SK-N-SH treated with all-trans-retinoic acid at 6 μM for 48 hours (cell line): ENCODE measurements around the gene MXD4.

ENCODE experiments used
- ATAC-seq: fragments of 200-7000 bp; cut with Tn5 transposase; 3 replicates; pipeline ENCODE4 v1.9.1; 2020; ENCODE audit warnings: mild to moderate bottlenecking, moderate library complexity
- BACH2 ChIP-seq: fragments of 250-450 bp; sonication (Bioruptor Pico); IDR thresholded peaks from 2 replicates; pipeline ENCODE4 v1.9.0; 2021; ENCODE audit warnings: mild to moderate bottlenecking, borderline replicate concordance
- CREB5 ChIP-seq: fragments of 250-450 bp; sonication (Bioruptor Pico); IDR thresholded peaks from 2 replicates; pipeline ENCODE4 v1.5.1; 2020; ENCODE audit warnings: low read depth, mild to moderate bottlenecking, moderate library complexity
- CSDC2 ChIP-seq: fragments of 250-450 bp; sonication (Bioruptor Pico); IDR thresholded peaks from 2 replicates; pipeline ENCODE4 v1.5.0; 2020; ENCODE audit warnings: mild to moderate bottlenecking, moderate library complexity
- CSRNP3 ChIP-seq: fragments of 250-450 bp; sonication (Bioruptor Pico); IDR thresholded peaks from 2 replicates; pipeline ENCODE4 v1.5.1; 2021; ENCODE audit warnings: mild to moderate bottlenecking, moderate library complexity
- ESRRG ChIP-seq: fragments of 250-450 bp; sonication (Bioruptor Pico); IDR thresholded peaks from 2 replicates; pipeline ENCODE4 v1.6.1; 2021; ENCODE audit warnings: mild to moderate bottlenecking
- GLIS3 ChIP-seq: fragments of 250-450 bp; sonication (Bioruptor Pico); IDR thresholded peaks from 2 replicates; pipeline ENCODE4 v1.5.0; 2020; ENCODE audit warnings: mild to moderate bottlenecking, moderate library complexity
- ISL1 ChIP-seq: fragments of 250-450 bp; sonication (Bioruptor Pico); IDR thresholded peaks from 2 replicates; pipeline ENCODE4 v2.1.2; 2022; ENCODE audit warnings: mild to moderate bottlenecking, moderate library complexity
- OSR1 ChIP-seq: fragments of 250-450 bp; sonication (Bioruptor Pico); IDR thresholded peaks from 2 replicates; pipeline ENCODE4 v1.8.0; 2022; ENCODE audit warnings: moderate library complexity, mild to moderate bottlenecking, inconsistent platforms
- PATZ1 ChIP-seq: fragments of 250-450 bp; sonication (Bioruptor Pico); IDR thresholded peaks from 2 replicates; pipeline ENCODE4 v1.8.0; 2020; ENCODE audit warnings: mild to moderate bottlenecking, moderate library complexity, borderline replicate concordance
- POU6F1 ChIP-seq: fragments of 250-450 bp; sonication (Bioruptor Pico); IDR thresholded peaks from 2 replicates; pipeline ENCODE4 v1.8.0; 2021; ENCODE audit warnings: low read depth, mild to moderate bottlenecking, moderate library complexity, borderline replicate concordance
- PPARA ChIP-seq: fragments of 250-450 bp; sonication (Bioruptor Pico); IDR thresholded peaks from 2 replicates; pipeline ENCODE4 v1.5.0; 2020; ENCODE audit warnings: mild to moderate bottlenecking, borderline replicate concordance
- RARB ChIP-seq: fragments of 250-450 bp; sonication (Bioruptor Pico); IDR thresholded peaks from 2 replicates; pipeline ENCODE4 v1.8.0; 2021; ENCODE audit warnings: mild to moderate bottlenecking, moderate library complexity
- SNAI2 ChIP-seq: fragments of 250-450 bp; sonication (Bioruptor Pico); IDR thresholded peaks from 2 replicates; pipeline ENCODE4 v1.5.0; 2020; ENCODE audit warnings: mild to moderate bottlenecking, moderate library complexity
- TCF4 ChIP-seq: fragments of 250-450 bp; sonication (Bioruptor Pico); IDR thresholded peaks from 2 replicates; pipeline ENCODE4 v1.8.0; 2021; ENCODE audit warnings: mild to moderate bottlenecking, moderate library complexity, borderline replicate concordance
- TOX ChIP-seq: fragments of 250-450 bp; sonication (Bioruptor Pico); IDR thresholded peaks from 2 replicates; pipeline ENCODE4 v1.8.0; 2021; ENCODE audit warnings: mild to moderate bottlenecking, moderate library complexity, borderline replicate concordance
- TSHZ2 ChIP-seq: fragments of 250-450 bp; sonication (Bioruptor Pico); IDR thresholded peaks from 2 replicates; pipeline ENCODE4 v1.5.0; 2020; ENCODE audit warnings: mild to moderate bottlenecking, moderate library complexity
- ZC3H10 ChIP-seq: fragments of 250-450 bp; sonication (Bioruptor Pico); IDR thresholded peaks from 2 replicates; pipeline ENCODE4 v1.5.1; 2021; ENCODE audit warnings: mild to moderate bottlenecking, moderate library complexity
- ZFP30 ChIP-seq: fragments of 450-650 bp; formaldehyde crosslinking; IDR thresholded peaks from 2 replicates; pipeline ENCODE4 v1.5.0; 2022; ENCODE audit warnings: mild to moderate bottlenecking, moderate library complexity
- ZNF565 ChIP-seq: fragments of 450-650 bp; formaldehyde crosslinking; conservative IDR thresholded peaks from 2 replicates; pipeline ENCODE4 v1.5.0; 2020; ENCODE audit warnings: low read depth, mild to moderate bottlenecking, moderate library complexity
- ZNF8 ChIP-seq: fragments of 450-650 bp; formaldehyde crosslinking; IDR thresholded peaks from 2 replicates; pipeline ENCODE4 v1.5.0; 2020; ENCODE audit warnings: mild to moderate bottlenecking, moderate library complexity

Gene MXD4

GRCh38 chr4:2219233-2219760 is 42.6 kb downstream of the MXD4 start:
- ATAC-seq = no peak
- TF ChIP-seq TSHZ2 (CRISPR knock-in tag) (no peak), ZFP30 (CRISPR knock-in tag) (no peak), ZNF8 (CRISPR knock-in tag) (no peak), ESRRG (CRISPR knock-in tag) (no peak), CSDC2 (CRISPR knock-in tag) (no peak), TOX (CRISPR knock-in tag) (no peak), GLIS3 (no peak), CSRNP3 (CRISPR knock-in tag) (no peak), BACH2 (CRISPR knock-in tag) (no peak), ZC3H10 (CRISPR knock-in tag) (no peak), ZNF565 (no peak), SNAI2 (CRISPR knock-in tag) (no peak), RARB (CRISPR knock-in tag) (no peak), OSR1 (CRISPR knock-in tag) (no peak), ISL1 (CRISPR knock-in tag) (no peak), TCF4 (CRISPR knock-in tag) (no peak), POU6F1 (CRISPR knock-in tag) (no peak), PATZ1 (no peak), PPARA (CRISPR knock-in tag) (no peak)

GRCh38 chr4:2218436-2218835 is 43.5 kb downstream of the MXD4 start:
- TF ChIP-seq SNAI2 (CRISPR knock-in tag) = no peak
- no peak for TF ChIP-seq CREB5 (CRISPR knock-in tag)
- no peak for TF ChIP-seq ZC3H10 (CRISPR knock-in tag)
- no peak for TF ChIP-seq ESRRG (CRISPR knock-in tag)
- no peak for TF ChIP-seq POU6F1 (CRISPR knock-in tag)
- TF ChIP-seq CSRNP3 (CRISPR knock-in tag) = no peak
- TF ChIP-seq RARB (CRISPR knock-in tag) = no peak
- no peak for TF ChIP-seq PATZ1
- no peak for TF ChIP-seq ZFP30 (CRISPR knock-in tag)
- TF ChIP-seq OSR1 (CRISPR knock-in tag) = no peak
- no peak for TF ChIP-seq TOX (CRISPR knock-in tag)
- no peak for ATAC-seq
